ENCODE measurements around the gene FBLN2.

Gene FBLN2

DNA sequence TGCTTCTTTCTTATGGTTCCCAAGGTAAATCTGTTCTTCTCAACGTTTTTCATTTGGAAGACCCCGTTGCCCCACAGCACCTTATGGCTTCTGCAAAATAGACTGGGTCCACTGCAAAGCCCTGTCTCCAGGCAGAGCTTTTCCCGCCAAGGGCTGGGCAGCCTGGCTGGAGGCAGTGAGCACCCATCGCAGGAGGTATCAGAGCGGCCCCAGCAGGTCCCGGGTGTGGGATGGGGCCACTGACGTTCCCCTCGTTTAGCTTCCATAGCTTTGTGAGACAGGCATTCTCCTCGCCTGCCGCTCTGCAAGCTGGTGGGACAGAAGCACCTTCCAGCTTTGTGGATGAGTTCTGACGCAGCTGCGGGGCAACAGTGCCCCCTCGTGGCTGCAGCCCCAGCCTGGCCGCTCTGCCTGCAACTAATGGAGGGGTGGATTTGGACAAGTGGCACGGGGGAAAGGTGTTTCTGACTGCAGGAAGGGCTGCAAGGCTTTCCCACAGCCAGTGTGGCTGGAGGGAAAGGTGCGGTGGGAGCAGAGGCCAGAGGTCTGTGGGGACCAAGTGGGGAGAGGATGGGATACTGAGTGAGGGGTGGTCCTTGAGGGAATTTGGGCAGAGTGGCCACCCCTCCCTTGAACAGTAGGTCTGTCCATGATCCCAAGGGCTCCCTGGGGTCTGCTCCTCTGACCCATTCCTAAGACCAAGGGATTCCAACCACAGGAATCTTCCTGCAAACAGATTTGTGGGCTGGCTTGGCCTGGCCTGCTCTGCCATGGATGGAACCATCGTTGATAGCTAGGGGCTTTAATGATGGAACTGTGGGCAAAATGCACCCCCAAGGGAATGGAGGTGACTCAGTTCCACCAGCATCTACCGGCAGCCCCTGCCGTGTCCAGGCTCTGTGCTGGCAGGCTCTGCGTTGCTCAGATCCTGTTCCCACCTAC is 99.4 kb downstream of the FBLN2 start:
- DNase-seq (ENCODE audit: low spot score): peak; percentile 93

DNA sequence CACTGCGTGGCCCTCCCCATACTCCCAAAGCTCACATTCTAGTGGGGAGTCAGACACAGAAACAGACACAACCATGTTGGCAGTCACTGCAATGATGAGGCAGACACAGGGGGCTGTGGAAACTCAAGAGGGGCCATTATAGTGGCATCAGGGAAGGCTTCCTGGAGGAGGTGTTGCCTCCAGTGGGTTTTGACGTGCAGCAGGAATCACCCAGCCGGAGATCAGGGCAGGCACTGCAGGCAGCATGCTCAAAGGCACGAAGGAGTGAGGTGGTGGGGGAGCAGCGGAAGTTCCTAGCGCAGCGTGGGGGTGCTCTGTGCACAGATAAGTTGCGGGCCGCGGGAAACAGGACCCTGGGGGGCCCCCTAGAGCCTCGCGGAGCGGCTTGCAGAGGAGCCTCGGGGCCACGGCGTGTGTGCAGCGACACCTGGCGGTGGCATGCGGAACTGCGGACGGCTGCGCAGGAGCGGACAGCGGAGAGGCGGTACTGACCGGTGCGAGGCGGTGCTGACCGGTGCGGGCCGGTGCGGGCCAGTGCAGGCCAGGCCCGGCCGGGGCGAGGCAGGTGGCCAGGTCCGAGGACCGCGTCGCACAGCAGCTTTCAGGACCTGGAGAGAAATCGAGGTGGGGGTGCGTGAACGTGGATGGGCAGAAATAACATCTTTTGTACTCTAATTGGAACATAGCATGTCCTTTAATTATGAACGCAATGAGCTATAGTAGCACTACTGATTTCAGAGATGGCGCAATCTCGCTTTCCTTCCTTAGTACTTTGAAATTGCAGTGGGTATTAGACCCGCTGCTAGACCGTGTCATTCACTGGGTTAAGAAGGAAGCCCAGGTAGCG is 101.5 kb downstream of the FBLN2 start:
- DNase-seq (ENCODE audit: low spot score): peak; percentile 91

DNA sequence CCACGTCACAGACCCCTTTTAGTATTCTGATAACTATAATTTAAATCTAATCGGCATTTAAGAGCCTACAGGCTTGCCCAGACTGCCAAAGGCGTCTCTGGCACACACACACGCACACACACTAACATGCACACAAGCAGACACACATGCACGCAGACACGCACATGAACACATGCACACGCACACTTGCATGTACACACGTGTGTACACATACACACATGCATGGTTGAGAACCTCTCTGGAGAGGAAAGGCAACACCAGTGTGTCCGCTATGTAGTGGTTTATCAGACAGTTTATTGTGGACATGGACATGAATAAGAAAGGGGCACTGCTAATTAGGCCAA is 102.1 kb downstream of the FBLN2 start:
- DNase-seq (ENCODE audit: low spot score): no peak

DNA sequence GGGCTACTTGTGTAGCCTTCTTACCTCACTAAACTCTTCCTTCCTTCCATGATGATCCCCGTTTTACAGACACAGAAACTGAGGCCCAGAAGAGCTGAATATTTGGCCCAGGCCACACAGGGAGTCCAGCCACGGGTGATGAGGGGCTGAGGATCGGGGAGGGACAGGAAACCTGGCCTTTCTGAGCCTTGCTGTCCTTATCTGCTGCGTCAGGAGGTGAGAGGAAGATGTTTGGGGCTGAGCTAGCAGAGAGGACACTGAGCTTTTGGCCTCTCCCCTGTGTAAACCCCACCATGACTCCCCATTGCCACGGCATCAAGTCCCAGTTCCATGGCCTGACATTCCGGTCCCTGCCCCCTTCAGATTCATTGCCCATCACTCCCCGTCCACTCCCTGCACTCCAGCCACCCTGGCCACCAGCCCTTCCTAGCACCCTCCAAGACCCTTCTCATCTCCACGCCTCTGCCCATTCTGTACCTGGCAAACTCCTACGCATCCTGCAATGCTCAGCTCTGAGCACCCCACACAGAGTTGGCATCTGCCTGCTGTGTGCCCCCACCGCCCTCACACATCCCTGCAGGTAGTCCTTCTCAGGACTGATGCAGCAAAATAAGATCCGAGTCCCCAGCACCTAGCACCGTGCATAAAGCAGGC is 103.0 kb downstream of the FBLN2 start:
- no peak for DNase-seq (ENCODE audit: low spot score)

DNA sequence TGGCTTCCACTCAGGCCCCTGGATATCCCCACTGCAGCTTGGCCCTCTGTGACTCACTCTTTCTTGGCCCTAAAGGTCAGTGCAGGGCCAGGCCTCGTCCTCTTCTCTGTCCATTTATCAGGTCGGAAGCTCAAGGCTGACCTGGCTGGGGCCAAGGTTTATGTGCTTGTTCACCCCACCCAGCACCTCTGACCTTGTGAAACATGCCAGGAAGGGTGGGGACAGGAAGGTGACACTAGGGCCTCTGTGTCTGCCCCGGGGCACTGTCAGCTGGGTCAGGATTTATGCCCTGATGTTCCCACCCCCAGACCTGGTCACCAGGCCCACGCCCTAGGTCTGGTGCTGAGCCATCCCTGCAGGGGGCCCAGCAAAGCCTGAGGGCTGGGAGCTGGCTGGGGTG is 103.8 kb downstream of the FBLN2 start:
- DNase-seq (ENCODE audit: low spot score): no peak

DNA sequence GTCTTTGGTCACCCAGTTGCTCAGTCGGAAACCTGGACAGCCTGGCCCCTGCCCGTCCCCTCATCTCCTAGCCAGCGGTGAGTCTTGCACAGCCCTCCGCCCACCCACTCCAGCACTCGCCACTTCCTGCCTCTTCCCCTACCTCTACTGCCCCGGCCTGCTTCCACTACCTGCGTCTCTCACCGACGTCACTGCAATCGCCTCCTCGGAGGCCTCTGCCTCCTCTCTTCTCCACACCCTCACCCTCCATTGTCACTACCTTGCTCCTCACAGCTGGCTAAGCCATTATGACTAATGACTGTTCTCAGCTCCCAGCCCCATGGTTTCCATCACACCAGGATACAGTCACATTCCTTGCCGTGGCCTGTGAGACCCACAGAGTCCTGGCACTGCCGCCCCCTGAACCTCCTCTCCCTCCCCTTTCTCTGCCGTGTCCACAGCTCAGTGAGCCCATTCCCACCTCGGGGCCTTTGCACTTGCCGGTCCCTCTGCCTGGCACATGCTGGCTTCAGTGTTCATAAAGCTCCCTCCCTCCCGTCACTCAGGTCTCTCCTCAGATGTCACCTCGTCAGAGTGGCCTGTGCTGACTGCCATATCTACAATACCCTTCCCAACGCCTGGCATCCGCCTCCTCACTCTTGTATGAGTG is 104.8 kb downstream of the FBLN2 start:
- no peak for DNase-seq (ENCODE audit: low spot score)

DNA sequence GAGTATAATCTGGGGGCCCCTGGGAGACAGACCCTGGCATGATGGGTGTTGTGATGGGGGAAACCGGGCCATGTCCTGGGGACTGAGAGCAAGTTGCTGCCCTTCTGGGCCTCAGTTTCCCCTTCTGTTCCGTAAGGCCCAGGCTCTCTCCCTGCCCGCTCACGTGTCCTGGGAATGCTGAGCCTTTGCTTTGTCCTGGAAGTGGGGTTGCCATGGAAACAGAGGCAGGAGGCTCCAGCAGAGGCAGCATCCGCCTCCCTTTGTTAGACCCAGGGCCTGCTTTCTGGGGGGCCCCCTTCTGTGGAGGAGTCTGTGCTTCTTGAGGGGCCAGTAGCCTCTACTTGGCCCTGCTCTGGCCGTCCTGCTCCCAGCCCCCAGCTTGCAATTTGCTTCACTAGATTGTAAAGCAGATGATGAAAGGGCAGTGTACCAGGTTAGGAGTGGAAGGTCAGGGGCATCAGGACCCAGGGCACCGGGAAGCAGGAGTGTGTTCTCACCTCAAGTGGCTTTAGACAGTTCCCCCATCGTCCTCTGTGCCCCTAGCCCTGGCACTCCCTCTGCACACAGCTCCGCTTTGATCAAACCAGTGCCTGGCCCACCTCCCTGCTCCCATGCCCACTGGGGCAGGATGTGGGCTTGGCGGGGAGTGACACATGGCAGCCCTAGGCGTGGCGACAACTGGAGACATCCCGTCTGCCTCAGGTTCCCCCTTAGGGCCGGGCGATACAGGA is 105.6 kb downstream of the FBLN2 start:
- DNase-seq (ENCODE audit: low spot score): no peak

DNA sequence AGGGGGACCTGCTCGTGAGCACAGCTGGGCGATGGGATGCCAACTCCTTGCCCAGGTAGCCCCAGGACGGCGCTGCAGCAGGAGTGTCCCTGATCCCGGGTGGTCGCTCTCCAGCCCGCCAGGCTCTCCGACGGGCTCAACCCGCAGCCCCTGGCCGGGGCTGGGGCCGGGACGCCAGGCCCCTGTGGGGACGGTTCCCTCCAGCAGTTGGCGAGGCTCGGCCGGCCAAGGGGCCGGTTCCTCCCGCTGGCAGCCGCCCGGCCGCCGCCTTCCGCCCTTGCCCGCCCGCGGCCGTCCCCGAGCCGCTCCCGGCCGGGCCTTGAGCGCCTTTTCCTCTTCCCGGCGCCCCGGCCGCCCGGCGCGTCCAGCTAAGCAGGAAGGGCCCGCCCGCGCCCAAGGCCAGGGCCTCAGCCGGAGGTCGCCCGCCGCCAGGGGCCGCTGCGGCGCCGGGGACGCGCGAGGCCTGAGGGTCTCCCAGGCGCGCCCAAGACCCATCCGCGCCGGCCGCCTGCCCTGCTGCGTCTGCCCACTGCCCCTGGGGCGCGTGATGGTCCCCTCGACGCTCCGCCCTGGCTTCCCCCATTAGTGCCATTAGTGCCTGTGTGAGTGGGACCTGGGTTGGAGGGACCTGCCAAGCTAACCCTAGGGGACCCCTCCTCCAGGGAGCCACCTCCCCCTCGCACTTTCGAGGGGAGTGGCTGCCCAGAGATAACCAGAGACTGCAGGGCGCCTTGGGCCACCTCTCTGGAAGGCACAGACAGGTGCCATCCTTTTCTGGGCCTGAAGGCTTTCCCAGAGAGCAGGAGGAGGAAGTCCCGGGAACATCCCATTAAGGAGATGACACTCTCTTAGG is 106.4 kb downstream of the FBLN2 start:
- peak; percentile 87 for DNase-seq (ENCODE audit: low spot score)

DNA sequence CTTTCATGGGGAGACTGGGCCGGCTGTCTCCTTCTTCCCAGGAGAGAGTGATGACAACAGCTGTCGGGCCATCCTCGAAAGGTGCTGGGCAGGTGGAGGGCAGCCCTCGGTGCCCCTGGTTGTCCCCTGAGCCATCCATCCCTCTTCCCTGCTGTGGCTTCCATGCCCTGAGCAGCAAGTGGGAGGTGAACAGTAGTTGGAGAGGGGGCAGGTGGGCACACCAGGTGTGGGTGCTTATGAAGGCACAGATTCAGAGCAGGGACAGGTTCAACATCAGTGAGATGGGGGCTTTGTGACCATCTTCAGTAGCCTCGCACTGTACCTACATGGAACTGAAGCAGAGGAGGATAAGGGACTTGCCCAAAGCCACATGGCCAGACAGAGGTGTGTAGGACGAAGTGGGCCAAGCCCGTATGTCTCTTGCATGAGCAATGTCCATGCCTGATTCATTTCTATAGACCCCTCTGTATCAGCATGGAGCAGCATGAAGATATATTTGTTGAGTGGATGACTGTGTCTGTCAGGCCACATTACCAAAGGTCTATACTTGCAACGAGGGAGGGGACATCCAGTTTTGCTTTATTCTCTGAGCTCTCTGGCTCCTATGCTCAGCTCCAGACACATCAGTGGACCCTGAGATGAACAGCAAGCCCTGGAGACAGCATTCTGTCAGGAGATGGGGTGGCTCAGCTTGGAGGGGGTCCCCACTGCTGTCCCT is 107.8 kb downstream of the FBLN2 start:
- DNase-seq (ENCODE audit: low spot score): no peak

DNA sequence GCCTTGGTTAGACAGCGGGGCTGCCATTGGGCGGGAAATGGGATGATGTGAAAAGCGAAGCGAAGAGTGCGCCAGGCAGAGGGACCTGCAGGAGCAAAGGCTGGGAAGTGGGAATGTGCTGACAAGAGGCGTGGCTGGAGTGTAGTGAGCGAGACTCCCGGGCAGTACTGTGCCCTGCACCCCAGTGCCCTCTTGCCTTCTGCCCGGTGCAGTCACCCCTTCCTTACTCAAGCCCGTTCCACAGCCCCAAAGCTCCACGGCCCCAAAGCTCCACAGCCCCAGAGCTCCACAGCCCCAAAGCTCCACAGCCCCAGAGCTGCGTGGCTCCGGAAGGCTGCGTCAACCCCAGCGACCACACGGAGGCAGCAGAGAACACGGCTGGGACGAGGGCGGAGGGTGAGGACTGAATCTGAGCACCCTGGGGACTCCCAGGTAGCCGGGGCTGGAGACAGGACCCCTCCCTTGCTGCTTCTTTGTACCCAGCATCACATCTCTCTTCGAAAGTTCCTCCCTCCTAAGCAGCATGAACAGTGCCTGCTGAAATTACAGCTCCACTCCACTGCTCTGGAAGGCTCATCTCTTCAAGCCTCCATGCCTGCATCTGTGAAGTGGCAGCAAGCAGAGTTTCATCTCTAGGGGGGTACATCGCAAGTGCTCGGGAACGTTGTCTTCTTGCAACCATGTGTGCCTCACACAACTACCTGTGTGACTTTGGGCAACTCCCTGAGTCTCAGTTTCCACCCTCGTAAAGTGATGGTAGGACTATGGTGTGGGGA is 108.9 kb downstream of the FBLN2 start:
- DNase-seq (ENCODE audit: low spot score): peak; percentile 91

DNA sequence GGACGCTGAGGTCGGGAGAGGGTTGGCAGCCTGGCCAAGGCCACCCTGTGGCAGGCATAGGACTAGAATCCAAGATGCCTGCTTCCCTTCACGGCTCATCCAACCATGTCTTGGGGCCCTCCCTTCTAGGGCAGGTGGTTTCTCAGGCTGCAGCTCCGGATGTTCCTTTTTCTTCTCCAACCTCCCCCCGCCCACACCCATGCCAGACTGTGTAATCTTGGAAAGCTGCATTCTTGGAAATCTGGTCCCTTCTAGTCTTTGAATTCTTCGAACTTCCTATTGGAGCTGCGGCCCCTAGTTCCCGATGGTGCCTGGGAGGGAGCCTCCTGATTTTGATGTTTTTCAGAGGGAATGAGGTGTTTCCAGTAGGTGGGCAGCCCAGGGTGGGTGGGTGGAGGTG is 109.8 kb downstream of the FBLN2 start:
- no peak for DNase-seq (ENCODE audit: low spot score)

DNA sequence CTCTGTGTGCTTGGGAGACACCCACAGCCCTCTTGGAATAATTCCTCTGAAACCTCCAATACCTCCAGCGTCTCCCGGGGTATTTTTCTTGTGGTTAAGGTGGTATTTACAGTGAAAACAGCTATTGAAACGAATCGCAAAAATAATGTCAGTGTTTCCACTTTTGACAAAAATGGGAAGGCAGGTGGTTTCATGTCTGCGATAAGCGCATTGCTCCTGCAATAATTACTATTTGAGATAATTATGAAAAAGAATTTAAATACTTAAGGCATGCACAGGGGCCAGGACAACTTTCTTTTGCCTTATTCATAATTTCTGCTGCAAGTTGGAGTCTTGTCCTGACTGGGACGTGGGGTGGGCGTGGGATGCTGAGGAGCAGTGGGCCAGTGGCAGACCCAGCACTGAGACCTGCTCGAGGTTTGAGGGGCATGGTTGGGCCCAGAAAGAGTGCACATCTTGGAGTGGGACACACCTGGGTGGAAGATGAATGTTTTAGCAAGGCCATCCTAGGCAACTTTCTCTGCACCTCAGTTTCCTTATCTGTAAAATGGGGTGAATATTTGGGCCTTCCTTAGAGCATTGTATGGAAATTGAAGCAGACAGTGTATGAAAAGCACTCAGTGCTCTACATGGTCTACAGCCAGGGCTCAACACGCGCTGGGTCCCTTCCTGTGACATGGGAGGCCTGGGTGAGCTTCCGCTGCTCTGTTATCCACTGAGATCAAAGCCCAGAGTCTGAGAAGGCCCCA is 110.5 kb downstream of the FBLN2 start:
- no peak for DNase-seq (ENCODE audit: low spot score)

DNA sequence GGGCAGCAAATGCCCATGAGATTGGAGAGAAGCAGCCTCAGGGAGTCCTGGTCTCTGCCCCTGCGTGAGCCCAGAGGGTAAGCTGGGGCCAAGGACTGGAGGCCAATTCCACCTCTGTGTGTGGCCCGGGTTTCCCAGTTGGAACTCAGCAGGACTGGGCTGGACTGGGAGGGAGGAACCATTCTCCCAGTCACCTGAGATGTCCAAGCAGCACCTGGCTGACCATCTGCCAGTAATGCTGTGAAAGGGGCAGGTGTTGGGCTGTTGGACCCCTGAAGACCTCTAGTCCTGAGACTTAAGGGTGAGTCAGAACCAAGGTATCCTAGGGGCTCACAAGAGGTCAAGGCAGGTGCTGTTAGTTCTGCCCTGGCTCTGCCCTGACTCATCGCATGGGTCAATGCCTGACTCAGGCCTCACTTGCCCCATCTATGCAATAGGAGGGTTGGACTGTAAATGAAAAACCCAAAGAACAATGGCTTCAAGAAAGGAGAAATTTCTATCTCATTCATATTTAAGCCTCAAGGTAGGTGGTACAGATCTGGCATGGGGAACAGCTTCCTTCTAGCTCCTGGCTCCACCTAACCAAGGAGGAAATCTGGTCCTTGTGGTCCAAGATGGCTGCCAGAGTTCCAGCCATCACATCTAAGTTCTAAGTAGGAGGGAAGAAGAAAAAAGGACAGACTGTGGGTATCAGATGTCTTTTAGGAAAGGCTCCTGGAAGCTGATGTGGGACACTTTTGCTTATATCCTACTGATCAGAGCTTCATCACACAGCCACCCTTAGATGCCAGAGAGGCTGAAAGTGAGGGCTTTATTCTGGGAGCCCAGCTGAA is 111.3 kb downstream of the FBLN2 start:
- DNase-seq (ENCODE audit: low spot score): no peak

DNA sequence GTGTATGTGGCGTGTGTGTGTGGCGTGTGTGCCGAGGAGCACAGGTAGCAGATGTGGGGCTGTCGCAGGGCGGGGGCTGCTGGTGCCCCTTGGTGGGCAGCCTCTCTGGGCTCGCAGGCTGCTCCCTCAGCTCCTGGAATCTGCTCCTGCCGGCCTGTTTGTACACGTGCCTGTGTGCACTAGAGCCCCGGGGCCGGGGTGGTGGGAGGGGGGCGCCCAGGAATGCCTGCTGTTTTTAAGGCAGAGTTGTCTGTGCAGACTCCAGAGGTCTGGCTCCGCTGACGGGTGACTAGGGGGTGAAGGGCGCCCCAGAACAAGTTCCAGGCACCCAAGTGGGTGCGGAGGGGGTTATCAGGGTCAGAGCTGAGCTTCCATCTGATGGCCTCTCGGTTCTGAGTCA is 112.2 kb downstream of the FBLN2 start:
- no peak for DNase-seq (ENCODE audit: low spot score)

DNA sequence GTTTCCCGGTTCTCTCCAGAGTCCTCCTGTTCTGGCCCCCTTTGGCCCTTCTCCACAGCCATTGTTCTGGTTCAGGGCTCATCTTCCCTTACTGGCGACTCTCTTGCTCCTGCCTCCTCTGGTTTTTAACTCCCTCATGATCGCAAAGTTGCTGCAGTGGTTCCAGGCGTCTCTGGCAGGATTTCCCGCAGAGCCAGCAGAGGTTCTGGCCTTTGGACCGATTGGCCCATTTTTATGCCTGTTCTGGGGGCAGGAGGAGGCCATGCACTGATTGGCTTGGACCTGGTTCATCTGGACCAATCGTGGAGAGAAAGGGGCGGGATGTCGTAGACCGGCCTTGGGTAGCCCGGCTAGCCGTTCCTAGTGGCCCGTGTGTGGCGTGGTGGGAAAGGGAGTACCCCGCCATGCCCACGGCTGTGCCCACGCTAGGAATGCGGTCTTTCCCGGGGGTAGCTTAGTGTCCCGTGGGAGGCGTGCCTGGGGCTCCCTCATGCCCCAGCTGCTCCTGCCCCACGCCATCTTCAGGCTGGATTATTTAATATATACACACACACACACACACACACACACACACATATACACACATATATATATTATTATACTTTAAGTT is 113.4 kb downstream of the FBLN2 start:
- no peak for DNase-seq (ENCODE audit: low spot score)

DNA sequence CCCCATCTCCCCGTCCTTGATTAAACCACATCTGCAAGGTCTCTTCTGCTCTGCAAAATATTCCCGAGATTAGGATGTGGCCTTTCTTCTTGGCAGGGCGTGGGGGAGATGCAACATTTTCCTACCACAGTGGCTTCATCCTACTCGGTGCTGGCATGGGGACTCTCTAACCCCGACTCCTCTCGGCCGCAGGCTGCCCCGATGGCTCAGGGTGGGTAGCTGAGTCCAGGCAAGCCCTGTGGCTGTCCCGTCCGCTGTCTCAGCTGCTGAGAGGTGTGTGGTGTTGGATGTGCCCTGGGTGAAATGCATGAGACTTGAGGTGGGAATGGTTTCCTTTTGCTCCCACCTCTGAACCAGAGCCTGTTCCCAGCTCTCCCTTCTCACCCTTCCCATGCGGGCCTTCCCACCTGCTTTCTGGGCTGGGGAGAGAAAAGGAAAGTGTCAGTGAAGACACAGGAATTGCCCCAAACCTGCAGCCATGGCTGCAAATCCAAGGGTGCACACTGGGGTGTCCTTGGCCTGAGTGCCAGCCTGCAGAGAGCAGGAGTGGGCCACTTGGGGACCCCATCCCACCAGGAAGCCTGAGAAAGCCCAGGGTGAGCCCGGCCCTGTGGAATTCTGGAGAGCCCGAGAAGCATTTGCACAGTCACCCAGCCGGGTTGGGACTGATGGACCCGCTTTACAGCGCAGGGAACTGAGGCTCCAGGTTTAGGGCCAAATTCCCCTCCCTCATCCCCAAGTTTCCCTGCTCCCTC is 115.0 kb downstream of the FBLN2 start:
- no peak for DNase-seq (ENCODE audit: low spot score)

Data from D341Med (cell line).